LNCaP clone FGC (cell line): ENCODE results near the gene BRIP1.
"Not testable (repeated sequence)": the region's sequence is repeated elsewhere in the genome, so short reads cannot be mapped to it uniquely, and the experiment has no call there.

Experiments
- DNase-seq: peaks from one replicate; pipeline ENCODE4 v3.0.0-alpha.2; 2011; ENCODE audit warnings: low read depth
- H3K4me3 ChIP-seq: 2 replicates; pipeline ENCODE4 v1.5.1; 2011; ENCODE audit warnings: mild to moderate bottlenecking, low read depth, low read length, control low read depth
- TF ChIP-seq, protein P1 (sequence below): IDR thresholded peaks from 2 replicates; pipeline ENCODE4 v1.5.1; 2012; ENCODE audit warnings: mild to moderate bottlenecking; ENCODE audit not compliant: control insufficient read depth, insufficient read depth; ENCODE audit errors: extremely low read depth

BRIP1 gene

DNA sequence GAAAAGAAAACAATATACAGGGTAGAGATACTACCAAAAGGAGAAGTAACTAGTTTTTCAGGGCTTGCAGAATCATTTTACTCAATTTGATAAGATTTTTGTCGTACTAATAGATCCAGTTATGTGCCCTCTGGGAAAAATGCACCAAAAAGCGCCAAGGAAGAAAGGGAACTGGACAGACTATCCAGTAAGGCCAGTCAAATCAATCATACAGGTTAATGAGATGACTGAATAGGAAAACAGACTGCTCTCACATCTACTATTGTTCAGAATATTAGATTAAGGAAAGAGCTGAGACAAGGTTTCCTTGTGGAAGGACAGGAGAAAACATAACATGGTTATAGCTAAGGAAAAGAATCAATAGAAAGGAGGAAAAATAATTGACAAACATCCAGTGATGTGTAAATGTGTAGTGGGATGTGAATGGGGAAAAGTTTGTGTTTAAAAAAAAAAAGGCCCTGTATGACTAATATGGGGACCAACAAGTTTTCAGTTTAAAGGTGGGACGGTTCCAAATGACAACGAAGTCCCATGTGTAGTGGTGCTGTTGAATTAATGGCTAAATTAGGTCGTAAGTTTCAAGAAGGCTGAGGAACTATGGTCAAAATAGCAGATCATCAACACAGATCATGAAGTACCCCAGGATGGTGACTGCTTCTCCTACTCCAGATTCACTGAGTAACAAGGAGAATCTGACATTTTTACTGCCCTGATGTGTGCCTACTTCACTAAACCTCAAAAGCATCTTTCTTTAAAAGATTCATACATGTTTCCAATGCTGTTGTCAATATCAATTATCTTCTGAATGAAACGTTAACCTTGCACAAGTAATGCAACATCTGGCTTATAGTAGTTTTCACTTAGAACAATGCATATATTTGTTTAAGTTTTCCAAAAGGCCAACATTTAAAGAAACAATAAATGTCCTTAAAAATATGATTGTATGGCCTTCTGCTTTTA is 40.7 kb downstream of the BRIP1 start:
- TF ChIP-seq, protein P1, sequence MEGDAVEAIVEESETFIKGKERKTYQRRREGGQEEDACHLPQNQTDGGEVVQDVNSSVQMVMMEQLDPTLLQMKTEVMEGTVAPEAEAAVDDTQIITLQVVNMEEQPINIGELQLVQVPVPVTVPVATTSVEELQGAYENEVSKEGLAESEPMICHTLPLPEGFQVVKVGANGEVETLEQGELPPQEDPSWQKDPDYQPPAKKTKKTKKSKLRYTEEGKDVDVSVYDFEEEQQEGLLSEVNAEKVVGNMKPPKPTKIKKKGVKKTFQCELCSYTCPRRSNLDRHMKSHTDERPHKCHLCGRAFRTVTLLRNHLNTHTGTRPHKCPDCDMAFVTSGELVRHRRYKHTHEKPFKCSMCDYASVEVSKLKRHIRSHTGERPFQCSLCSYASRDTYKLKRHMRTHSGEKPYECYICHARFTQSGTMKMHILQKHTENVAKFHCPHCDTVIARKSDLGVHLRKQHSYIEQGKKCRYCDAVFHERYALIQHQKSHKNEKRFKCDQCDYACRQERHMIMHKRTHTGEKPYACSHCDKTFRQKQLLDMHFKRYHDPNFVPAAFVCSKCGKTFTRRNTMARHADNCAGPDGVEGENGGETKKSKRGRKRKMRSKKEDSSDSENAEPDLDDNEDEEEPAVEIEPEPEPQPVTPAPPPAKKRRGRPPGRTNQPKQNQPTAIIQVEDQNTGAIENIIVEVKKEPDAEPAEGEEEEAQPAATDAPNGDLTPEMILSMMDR: no peak
- no peak overlapping the region for H3K4me3 ChIP-seq
- DNase-seq: no peak

DNA sequence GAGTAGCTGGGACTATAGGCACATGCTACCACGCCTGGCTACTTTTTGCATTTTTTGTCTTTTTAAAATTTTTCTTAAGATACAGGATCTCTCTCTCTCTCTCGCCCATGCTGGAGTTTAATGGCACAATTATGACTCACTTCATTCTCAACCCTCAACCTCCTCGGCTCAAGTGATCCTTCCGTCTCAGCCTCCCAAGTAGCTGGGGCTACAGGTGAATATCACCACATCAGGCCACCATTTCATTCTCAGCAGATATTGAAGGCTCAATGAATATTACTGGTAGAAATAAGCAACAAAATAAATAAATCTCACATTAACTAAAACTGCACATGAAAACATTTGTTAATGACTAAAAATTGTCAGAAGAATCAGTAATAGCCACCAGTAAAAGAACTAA is 41.7 kb downstream of the BRIP1 start:
- TF ChIP-seq, protein P1: no peak
- DNase-seq: no peak
- H3K4me3 ChIP-seq: no peak overlapping the region

DNA sequence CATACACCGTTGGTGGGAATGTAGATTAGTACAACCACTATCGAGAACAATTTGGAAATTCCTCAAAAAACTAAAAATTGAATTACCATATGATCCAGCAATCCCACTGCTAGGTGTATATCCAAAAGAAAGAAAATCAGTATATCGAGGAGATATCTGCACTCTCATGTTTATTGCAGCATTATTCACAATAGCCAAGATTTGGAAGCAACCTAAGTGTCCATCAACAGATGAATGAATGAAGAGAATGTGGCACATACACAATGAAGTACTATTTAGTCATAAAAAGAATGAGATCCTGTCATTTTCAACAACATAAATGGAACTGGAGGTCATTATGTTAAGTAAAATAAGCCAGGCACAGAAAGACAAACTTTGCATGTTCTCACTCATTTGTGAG is 44.1 kb downstream of the BRIP1 start:
- H3K4me3 ChIP-seq, DNase-seq: not testable (repeated sequence)

DNA sequence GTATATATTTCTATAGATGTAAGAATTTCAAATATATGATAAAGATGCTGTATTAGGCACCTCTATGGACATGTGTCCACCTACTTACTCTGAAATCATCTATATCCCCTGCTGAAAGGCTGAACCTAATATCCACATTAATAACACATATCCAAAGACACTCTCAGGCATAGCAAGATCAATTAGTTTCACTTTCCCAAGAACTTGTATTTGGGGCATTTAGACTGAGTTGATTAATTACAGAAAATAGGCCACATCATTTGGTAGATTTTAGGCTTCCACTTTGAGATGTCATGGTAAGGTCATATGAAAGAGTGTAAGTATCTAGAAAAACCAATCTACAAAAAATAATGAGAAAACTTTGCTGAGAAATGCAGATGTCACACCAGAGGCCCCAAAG is 45.1 kb downstream of the BRIP1 start:
- H3K4me3 ChIP-seq: no peak overlapping the region
- DNase-seq: no peak
- TF ChIP-seq, protein P1: no peak

DNA sequence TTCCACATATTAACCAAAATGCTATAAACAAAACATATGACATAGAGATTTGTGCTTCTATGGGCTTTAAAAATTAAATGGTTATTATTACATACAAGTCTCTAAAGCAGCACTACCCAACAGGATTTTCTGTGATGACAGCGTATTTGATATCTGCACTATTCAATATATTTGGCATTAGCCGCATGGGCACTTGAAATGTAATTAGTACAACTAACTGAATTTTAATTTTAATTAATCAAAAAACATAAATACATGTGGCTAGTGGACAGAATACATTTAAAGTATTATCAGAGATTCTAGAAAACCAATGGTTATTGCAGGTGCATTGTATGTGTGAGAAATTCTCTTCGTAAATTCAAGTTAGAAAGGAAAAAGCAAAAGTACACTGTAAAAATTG is 45.9 kb downstream of the BRIP1 start:
- H3K4me3 ChIP-seq: no peak overlapping the region

DNA sequence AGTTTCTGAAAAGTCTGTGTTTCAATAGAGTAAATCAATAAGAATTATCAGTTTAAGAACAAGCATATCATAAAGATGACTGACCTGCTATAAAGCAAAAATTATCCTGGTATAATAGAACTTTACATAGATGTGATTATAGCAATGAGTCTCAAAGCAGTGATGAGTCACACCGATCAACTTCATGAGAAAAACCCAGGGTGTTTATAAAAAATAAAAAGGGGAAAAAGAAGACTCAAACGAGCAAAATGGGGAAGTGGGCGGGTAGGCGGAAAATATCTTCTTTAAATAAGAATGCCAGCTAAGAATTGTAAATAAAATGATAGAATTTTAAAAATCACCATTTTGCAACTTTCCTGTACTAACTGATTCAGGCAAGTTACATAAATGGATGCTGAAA is 46.8 kb downstream of the BRIP1 start:
- TF ChIP-seq, protein P1: no peak
- no peak overlapping the region for H3K4me3 ChIP-seq
- DNase-seq: no peak

More for the DNA sequence above, 45.9 kb downstream of the BRIP1 start:
- TF ChIP-seq, protein P1: no peak
- DNase-seq: no peak

DNA sequence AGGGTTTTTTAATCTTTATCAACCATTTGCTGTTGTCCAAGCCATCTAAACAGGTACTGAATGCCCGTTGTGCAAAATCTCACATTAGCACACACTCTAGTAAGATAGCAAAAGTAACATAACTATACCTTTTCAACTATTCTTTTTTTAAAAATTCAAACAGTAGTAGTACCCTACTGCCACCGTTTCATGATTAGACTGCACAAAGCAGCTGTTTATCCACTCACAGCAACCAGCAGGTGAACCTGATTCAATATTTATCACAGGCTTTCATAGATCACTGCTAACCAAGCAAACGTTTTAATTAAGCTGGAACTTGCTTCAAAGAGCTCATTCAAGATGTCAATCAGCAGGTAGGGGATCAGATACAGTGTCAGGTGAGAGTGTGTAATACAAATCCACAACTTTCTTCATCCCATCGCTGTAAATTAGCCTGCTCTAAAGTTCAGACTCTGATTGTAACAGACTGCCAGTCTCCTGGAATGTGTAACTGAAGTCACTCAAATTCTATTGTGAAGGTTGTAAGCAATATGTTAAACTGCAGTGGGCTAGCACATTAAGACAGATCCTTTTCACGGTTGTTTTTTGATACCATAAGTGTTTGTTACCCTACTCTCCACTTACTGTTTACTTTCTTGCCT is 47.3 kb downstream of the BRIP1 start:
- TF ChIP-seq, protein P1: no peak
- no peak for DNase-seq
- no peak overlapping the region for H3K4me3 ChIP-seq
